Astrocyte (in vitro differentiated cells and primary cell): ENCODE measurements around the gene SDSL.

Experiments
- EZH2 ChIP-seq: IDR thresholded peaks from 2 replicates; pipeline ENCODE4 v1.6.1; 2012; ENCODE audit warnings: mild to moderate bottlenecking, low read length, inconsistent platforms; ENCODE audit not compliant: insufficient read depth
- TF ChIP-seq, protein P1 (sequence below): IDR thresholded peaks from 2 replicates; pipeline ENCODE4 v1.5.1; 2011; ENCODE audit warnings: low read depth, mild to moderate bottlenecking, inconsistent platforms, low read length, moderate library complexity; ENCODE audit not compliant: insufficient read depth

DNA sequence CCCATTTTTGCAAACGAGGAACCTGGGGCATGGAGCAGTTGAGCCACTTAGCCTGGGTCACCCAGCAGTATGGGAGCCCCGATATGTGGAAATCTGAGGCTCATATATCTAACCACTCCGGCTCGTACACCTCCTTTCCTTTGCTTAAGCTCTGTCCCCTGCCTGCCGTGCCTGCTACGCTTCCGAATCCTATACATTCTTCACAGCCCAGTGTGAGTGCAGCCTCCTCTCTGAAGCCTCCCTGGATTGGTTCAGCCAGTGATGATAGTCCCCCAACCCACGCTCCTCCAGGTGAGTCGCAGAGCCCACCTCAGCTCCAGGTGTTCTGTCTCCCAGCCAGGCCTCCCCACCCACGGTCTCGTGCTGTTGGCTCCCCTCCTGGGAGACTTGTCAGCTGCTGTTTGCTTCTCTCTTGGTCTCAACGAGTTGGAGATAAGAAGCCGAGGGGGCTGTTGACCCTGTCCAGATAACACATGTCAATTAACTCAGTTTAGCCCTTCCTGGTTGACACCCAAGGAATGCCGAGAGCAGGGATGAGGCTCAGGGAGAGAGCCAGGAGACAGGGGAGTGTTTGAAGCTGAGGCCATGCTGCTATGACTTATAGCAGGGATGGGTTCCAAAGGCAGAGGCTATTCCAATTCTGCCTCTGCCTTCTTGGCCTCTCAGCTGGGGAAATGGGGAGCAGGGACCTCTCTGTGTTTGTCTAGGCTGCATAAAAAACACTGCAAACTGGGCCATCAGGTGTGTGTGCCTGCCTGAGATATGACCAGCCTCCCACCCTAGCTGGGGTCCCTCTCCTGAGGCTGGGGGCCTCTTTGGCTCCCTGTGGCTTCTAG, 19.0 kb downstream of the SDSL start:
- TF ChIP-seq, protein P1, sequence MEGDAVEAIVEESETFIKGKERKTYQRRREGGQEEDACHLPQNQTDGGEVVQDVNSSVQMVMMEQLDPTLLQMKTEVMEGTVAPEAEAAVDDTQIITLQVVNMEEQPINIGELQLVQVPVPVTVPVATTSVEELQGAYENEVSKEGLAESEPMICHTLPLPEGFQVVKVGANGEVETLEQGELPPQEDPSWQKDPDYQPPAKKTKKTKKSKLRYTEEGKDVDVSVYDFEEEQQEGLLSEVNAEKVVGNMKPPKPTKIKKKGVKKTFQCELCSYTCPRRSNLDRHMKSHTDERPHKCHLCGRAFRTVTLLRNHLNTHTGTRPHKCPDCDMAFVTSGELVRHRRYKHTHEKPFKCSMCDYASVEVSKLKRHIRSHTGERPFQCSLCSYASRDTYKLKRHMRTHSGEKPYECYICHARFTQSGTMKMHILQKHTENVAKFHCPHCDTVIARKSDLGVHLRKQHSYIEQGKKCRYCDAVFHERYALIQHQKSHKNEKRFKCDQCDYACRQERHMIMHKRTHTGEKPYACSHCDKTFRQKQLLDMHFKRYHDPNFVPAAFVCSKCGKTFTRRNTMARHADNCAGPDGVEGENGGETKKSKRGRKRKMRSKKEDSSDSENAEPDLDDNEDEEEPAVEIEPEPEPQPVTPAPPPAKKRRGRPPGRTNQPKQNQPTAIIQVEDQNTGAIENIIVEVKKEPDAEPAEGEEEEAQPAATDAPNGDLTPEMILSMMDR = no peak
- no peak for TF ChIP-seq EZH2
